ENCODE data around the gene KAZN.

The KAZN gene

GRCh38 chr1:15008783-15009729 lies 410.6 kb downstream of the KAZN start:
- DNase-seq (ENCODE audit: low read depth in 2 of 2) = no peak

GRCh38 chr1:15011160-15011559 lies 412.7 kb downstream of the KAZN start:
- no peak for DNase-seq (ENCODE audit: low read depth in 2 of 2)

- DNase-seq (ENCODE audit: low read depth in 2 of 2) = no peak
Observed at GRCh38 chr1:15011661-15012060, 413.2 kb downstream of the KAZN start.

- DNase-seq (ENCODE audit: low read depth in 2 of 2) = no peak
Observed at GRCh38 chr1:15012822-15013221, 414.3 kb downstream of the KAZN start.

GRCh38 chr1:15013767-15014166 lies 415.3 kb downstream of the KAZN start:
- no peak for DNase-seq (ENCODE audit: low read depth in 2 of 2)

- no peak for DNase-seq (ENCODE audit: low read depth in 2 of 2)
Observed at GRCh38 chr1:15014516-15014915, 416.0 kb downstream of the KAZN start.

- no peak for DNase-seq (ENCODE audit: low read depth in 2 of 2)
Observed at GRCh38 chr1:15016001-15016400, 417.5 kb downstream of the KAZN start.

GRCh38 chr1:15016526-15016925 lies 418.0 kb downstream of the KAZN start:
- DNase-seq (ENCODE audit: low read depth in 2 of 2) = no peak

GRCh38 chr1:15017120-15017519 lies 418.6 kb downstream of the KAZN start:
- DNase-seq (ENCODE audit: low read depth in 2 of 2) = no peak

GRCh38 chr1:15018767-15019166 lies 420.3 kb downstream of the KAZN start:
- no peak for DNase-seq (ENCODE audit: low read depth in 2 of 2)

- DNase-seq (ENCODE audit: low read depth in 2 of 2) = no peak
Observed at GRCh38 chr1:15020943-15021745, 422.7 kb downstream of the KAZN start.

GRCh38 chr1:15022048-15022447 lies 423.6 kb downstream of the KAZN start:
- DNase-seq (ENCODE audit: low read depth in 2 of 2) = no peak

- DNase-seq (ENCODE audit: low read depth in 2 of 2) = no peak
Observed at GRCh38 chr1:15023205-15023604, 424.7 kb downstream of the KAZN start.

- DNase-seq (ENCODE audit: low read depth in 2 of 2) = no peak
Observed at GRCh38 chr1:15023976-15024375, 425.5 kb downstream of the KAZN start.

- no peak for DNase-seq (ENCODE audit: low read depth in 2 of 2)
Observed at GRCh38 chr1:15026117-15026489, 427.6 kb downstream of the KAZN start.

- no peak for DNase-seq (ENCODE audit: low read depth in 2 of 2)
Observed at GRCh38 chr1:15027515-15027986, 429.1 kb downstream of the KAZN start.

GRCh38 chr1:15028102-15028501 lies 429.6 kb downstream of the KAZN start:
- DNase-seq (ENCODE audit: low read depth in 2 of 2) = no peak

- no peak for DNase-seq (ENCODE audit: low read depth in 2 of 2)
Observed at GRCh38 chr1:15028616-15029015, 430.1 kb downstream of the KAZN start.

- no peak for DNase-seq (ENCODE audit: low read depth in 2 of 2)
Observed at GRCh38 chr1:15029036-15029435, 430.6 kb downstream of the KAZN start.

- no peak for DNase-seq (ENCODE audit: low read depth in 2 of 2)
Observed at GRCh38 chr1:15029786-15030185, 431.3 kb downstream of the KAZN start.

- no peak for DNase-seq (ENCODE audit: low read depth in 2 of 2)
Observed at GRCh38 chr1:15031251-15031933, 432.9 kb downstream of the KAZN start.

GRCh38 chr1:15033264-15033663 lies 434.8 kb downstream of the KAZN start:
- no peak for DNase-seq (ENCODE audit: low read depth in 2 of 2)

Measured in stimulated activated CD8-positive, alpha-beta memory T cell treated with anti-CD3 and anti-CD28 coated beads, Interleukin-7, amount 100 ng/mL, for 1 hour (primary cell).